Body of pancreas (tissue), 4 donors: ENCODE data around the gene PEX14. TPM values are rescaled to one million over a fixed set of nuclear protein-coding genes. Genes with fewer than 3 reads are reported as not detected.

Experiments used
- ATAC-seq: fragments of 150-250 bp; one replicate; pipeline ENCODE4 v1.9.1; 2016
- DNase-seq, 4 donors: peaks; one replicate each; pipeline ENCODE4 v3.0.0-alpha.2; 2019
- H3K27ac ChIP-seq, 4 donors: fragments of 200-600 bp; sonication (generic); 1 replicate in 3 of 4; 2 replicates in 1 of 4; pipeline versions ENCODE4 v1.5.1 to v1.6.1; 2016 to 2019; ENCODE audit warnings: mild to moderate bottlenecking in 1 of 4, mixed read lengths in 1 of 4, moderate library complexity in 1 of 4
- H3K27me3 ChIP-seq, 2 donors: fragments of 200-600 bp; sonication (generic); one replicate each; pipeline ENCODE4 v1.6.0; 2016; ENCODE audit warnings: mild to moderate bottlenecking in 1 of 2
- H3K36me3 ChIP-seq, 2 donors: fragments of 200-600 bp; sonication (generic); replicated peaks in 1 of 2; 2 replicates each; pipeline ENCODE4 v1.5.1; 2016; ENCODE audit warnings: low read depth in 2 of 2; ENCODE audit not compliant: insufficient read depth in 1 of 2
- H3K4me1 ChIP-seq: fragments of 200-600 bp; sonication (generic); one replicate; pipeline ENCODE4 v1.6.0; 2016
- H3K4me3 ChIP-seq, 2 donors: fragments of 200-600 bp; sonication (generic); 1 replicate in 1 of 2; 2 replicates in 1 of 2; pipeline ENCODE4 v1.5.1; 2016 to 2019
- H3K9me3 ChIP-seq, 3 donors: fragments of 200-600 bp; sonication (generic); 1 replicate in 2 of 3; 2 replicates in 1 of 3; pipeline ENCODE4 v1.5.1; 2016
- CTCF ChIP-seq, 7 experiments: fragments of 450-650 bp in 4 of 7; fragments of 200-600 bp in 3 of 7; sonication (generic) in 3 of 7; IDR thresholded peaks; one replicate each; pipeline ENCODE4 v1.5.1; 2016 to 2019; ENCODE audit warnings: antibody characterized with exemption in 7 of 7
- POLR2A ChIP-seq, 3 donors: fragments of 450-650 bp; IDR thresholded peaks; one replicate each; pipeline ENCODE4 v1.6.1; 2016; ENCODE audit warnings: antibody characterized with exemption in 3 of 3, mild to moderate bottlenecking in 2 of 3
- WGBS, 2 donors: methylation state at CpG; one replicate each; pipeline ENCODE4 v1.1.5; 2017; 5-methylcytosine and 5-hydroxymethylcytosine counted together
- intact Hi-C: fragments of 100-400 bp; cut with DNase I; formaldehyde crosslinking; loops from one replicate; pipeline ENCODE4 v1.15.1; 2023
- total RNA-seq, 2 donors: library from RNA; depleted of rRNA; stranded (reverse); fragments of >200 nt; gene quantifications; one replicate each; pipeline ENCODE4 v1.1.0, GENCODE V29; 2016

PEX14 gene
- total RNA-seq, 2 donors from 2014 or later, result 8.6 to 8.8 TPM

GRCh38 chr1:10635085-10635896 lies 160.5 kb downstream of the PEX14 start:
- no peak for TF ChIP-seq POLR2A (IDR thresholded peaks at IDR 0.05)
- TF ChIP-seq CTCF (IDR thresholded peaks at IDR 0.05), result no peak
- WGBS, 2 donors, result 55 to 58% methylated on average over 22 to 23 of the region's 23 CpGs
- H3K27ac ChIP-seq, result peak overlapping the region in 2 of 4 donors; percentile 18 to 34
- H3K27me3 ChIP-seq, result no peaks in the 10 kb centered on the region
- ATAC-seq (no peak), DNase-seq (no peak)
- no peak overlapping the region for H3K4me3 ChIP-seq
- H3K36me3 ChIP-seq, result no peaks in the 10 kb centered on the region
- intact Hi-C loops, result no loop called here
- no peaks in the 10 kb centered on the region for H3K9me3 ChIP-seq
- H3K4me1 ChIP-seq, result peaks cover 10% of the 10 kb centered on the region

- peak overlapping the region in 2 of 4 donors; percentile 18 to 34 for H3K27ac ChIP-seq
- intact Hi-C loops, result no loop called here
- ATAC-seq (no peak), DNase-seq (no peak)
- no peak overlapping the region for H3K4me3 ChIP-seq
- WGBS, 2 donors, result 90 to 92% methylated on average over 11 to 18 of the region's 18 CpGs
- no peaks in the 10 kb centered on the region for H3K9me3 ChIP-seq
- TF ChIP-seq CTCF (IDR thresholded peaks at IDR 0.05), result no peak
- TF ChIP-seq POLR2A (IDR thresholded peaks at IDR 0.05), result no peak
- H3K4me1 ChIP-seq, result peaks cover 10% of the 10 kb centered on the region
- H3K36me3 ChIP-seq, result no peaks in the 10 kb centered on the region
- H3K27me3 ChIP-seq, result no peaks in the 10 kb centered on the region
Observed at GRCh38 chr1:10635992-10636391, 161.2 kb downstream of the PEX14 start.

- 57 to 58% methylated on average over 7 to 9 of the region's 9 CpGs for WGBS, 2 donors
- Histone ChIP-seq H3K4me1 (no peaks in the 10 kb centered on the region), H3K36me3 (no peaks in the 10 kb centered on the region), H3K27me3 (no peaks in the 10 kb centered on the region), H3K27ac (no peak overlapping the region), H3K4me3 (no peak overlapping the region), H3K9me3 (no peaks in the 10 kb centered on the region)
- intact Hi-C loops, result no loop called here
- TF ChIP-seq CTCF (IDR thresholded peaks at IDR 0.05) (no peak), POLR2A (IDR thresholded peaks at IDR 0.05) (no peak)
- ATAC-seq, result no peak
- no peak for DNase-seq
Observed at GRCh38 chr1:10637400-10637799, 162.7 kb downstream of the PEX14 start.

- no peak for TF ChIP-seq CTCF (IDR thresholded peaks at IDR 0.05)
- no peak for TF ChIP-seq POLR2A (IDR thresholded peaks at IDR 0.05)
- Histone ChIP-seq H3K9me3 (no peaks in the 10 kb centered on the region), H3K36me3 (no peaks in the 10 kb centered on the region), H3K27me3 (no peaks in the 10 kb centered on the region), H3K4me1 (no peaks in the 10 kb centered on the region), H3K27ac (no peak overlapping the region), H3K4me3 (no peak overlapping the region)
- ATAC-seq (no peak), DNase-seq (no peak)
- 75 to 87% methylated on average over 20 to 27 of the region's 29 CpGs for WGBS, 2 donors
- intact Hi-C loops, result no loop called here
Observed at GRCh38 chr1:10637834-10638558, 163.2 kb downstream of the PEX14 start.
